Small intestine (tissue), 7 donors: Measurements from ENCODE around the gene CYP2D6. TPM values are rescaled to one million over a fixed set of nuclear protein-coding genes. Genes with fewer than 3 reads are reported as not detected.
"Not testable (repeated sequence)": the region's sequence is repeated elsewhere in the genome, so short reads cannot be mapped to it uniquely, and the experiment has no call there.

ENCODE experiments used
- DNase-seq, 2 donors: peaks; one replicate each; pipeline versions ENCODE4 v3.0.0 to v3.0.0-alpha.2; 2013
- FAIRE-seq: peaks from 2 replicates; lab custom pipeline; 2012; peaks lifted over from hg19 to GRCh38; lab: Jason Lieb, UNC
- H3K27ac ChIP-seq, 3 donors: one replicate each; pipeline ENCODE4 v1.5.1; 2013; ENCODE audit warnings: low read length in 2 of 3, mild to moderate bottlenecking in 2 of 3, control low read depth in 1 of 3, inconsistent platforms in 1 of 3, low read depth in 1 of 3, moderate library complexity in 1 of 3
- H3K27me3 ChIP-seq, 3 donors: one replicate each; pipeline ENCODE4 v1.6.1; 2013; ENCODE audit warnings: low read length in 3 of 3, inconsistent platforms in 1 of 3; ENCODE audit not compliant: control insufficient read depth in 3 of 3, insufficient read depth in 3 of 3
- H3K36me3 ChIP-seq, 3 donors: one replicate each; pipeline ENCODE4 v1.6.1; 2013; ENCODE audit warnings: low read length in 3 of 3, inconsistent platforms in 1 of 3, low read depth in 1 of 3, mild to moderate bottlenecking in 1 of 3, moderate library complexity in 1 of 3; ENCODE audit not compliant: control insufficient read depth in 3 of 3, insufficient read depth in 2 of 3
- H3K4me1 ChIP-seq, 3 donors: one replicate each; pipeline ENCODE4 v1.6.1; 2013; ENCODE audit warnings: low read length in 2 of 3, inconsistent platforms in 1 of 3, low read depth in 1 of 3, mild to moderate bottlenecking in 1 of 3, moderate library complexity in 1 of 3; ENCODE audit not compliant: control insufficient read depth in 3 of 3, insufficient read depth in 2 of 3
- H3K4me3 ChIP-seq, 3 donors: one replicate each; pipeline ENCODE4 v1.5.1; 2013; ENCODE audit warnings: low read length in 3 of 3, control low read depth in 1 of 3, inconsistent platforms in 1 of 3, low read depth in 1 of 3, mild to moderate bottlenecking in 1 of 3, moderate library complexity in 1 of 3
- H3K9me3 ChIP-seq, 2 donors: one replicate each; pipeline ENCODE4 v1.6.1; 2013; ENCODE audit warnings: low read depth in 1 of 2, low read length in 1 of 2; ENCODE audit not compliant: control insufficient read depth in 2 of 2, insufficient read depth in 1 of 2
- WGBS, 3 donors: extraction: QIAGEN DNeasy Blood & Tissue Kit; methylation state at CpG; one replicate each; pipeline ENCODE4 v1.1.7; 2013; 5-methylcytosine and 5-hydroxymethylcytosine counted together
- polyA plus RNA-seq, 4 donors: library from polyadenylated mRNA; stranded (reverse) in 3 of 4; unstranded in 1 of 4; fragments of 200-250 nt in 3 of 4; fragments of 120-200 nt in 1 of 4; gene quantifications; one replicate each; pipeline versions ENCODE4 v1.2.1 to v1.2.3, GENCODE V29; 2013
- donor health status: healthy with polysubstance abuse.
- donor health status: control.
- donor health status: control.
- donor health status: Bipolar disorder and iron deficiency.
- donor health status: healthy.

Gene CYP2D6
- polyA plus RNA-seq, 4 donors: 5.8 to 172 (median 22.4) TPM

DNA sequence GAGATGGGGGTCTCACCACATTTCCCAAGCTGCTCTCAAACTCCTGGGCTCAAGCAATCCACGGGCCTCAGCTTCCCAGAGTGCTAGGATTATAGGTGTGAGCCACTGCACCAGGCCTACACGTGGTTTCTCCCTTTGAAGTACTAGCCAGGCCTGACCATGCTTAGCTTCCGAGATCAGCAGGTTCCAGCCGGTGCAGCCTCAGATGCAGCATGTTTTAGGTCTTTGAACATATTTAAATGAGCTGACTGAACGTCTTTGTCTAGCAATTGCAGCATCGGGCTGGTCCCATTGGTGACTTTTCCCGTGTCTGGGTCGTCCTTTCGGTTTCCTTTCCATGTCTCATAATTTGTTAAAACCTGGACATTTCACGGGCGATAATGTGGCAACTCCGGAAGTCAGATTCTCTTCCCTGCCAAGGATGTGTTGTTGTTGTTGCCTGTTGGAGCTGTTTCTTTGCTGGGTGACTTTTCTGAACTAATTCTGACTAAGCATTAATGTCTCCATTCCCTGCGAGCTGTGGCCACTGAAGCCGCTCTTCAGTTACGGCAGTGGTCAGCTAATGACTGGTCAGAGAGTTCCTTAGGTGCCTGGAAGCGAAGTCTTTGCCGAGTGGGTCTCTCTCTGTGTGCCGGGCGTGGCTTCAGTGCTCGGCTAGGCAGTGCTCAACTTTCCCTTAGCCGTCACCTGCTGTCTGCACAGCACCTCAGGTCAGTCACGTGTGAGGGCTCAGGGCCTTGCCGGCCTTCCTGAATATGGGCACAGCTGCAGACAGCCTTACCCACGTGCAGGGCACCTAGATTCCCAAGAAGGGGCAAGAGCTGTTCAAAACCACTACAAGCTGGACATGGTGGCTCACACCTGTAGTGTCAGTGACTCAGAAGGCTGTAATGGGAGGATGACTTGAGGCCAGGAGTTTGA is 3.8 kb upstream of the CYP2D6 start:
- H3K36me3 ChIP-seq: peaks cover 0 to 24% (median 0%) of the 10 kb centered on the region in 3 donors
- H3K27me3 ChIP-seq: no peaks in the 10 kb centered on the region
- FAIRE-seq (no peak), DNase-seq (no peak)
- 79 to 88% (median 84%) methylated on average over 24 of the region's 24 CpGs for WGBS, 3 donors
- H3K4me1 ChIP-seq: peaks cover 0 to 3% (median 2%) of the 10 kb centered on the region in 3 donors
- H3K4me3 ChIP-seq: no peak overlapping the region
- H3K9me3 ChIP-seq: peaks cover 0 to 5% of the 10 kb centered on the region in 2 donors
- H3K27ac ChIP-seq: no peak overlapping the region

DNA sequence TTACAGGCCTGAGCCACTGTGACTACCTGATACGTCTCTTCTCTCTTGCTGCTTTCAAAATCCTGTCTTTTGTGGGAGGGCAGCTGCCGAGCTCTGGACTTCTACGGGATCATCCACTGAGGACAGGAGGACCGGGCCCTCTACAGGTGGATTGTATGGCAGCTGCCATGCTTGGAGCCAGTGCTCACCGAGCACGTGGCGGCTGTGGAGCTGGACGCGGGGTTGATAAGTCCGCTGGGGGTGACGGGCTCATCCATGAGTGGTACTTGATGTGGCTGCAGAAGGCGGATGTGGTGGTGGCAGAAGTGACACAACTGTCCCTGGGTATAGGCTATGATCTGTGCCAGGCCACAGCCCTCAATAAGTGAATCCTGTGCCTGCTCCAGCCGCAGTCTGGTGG is 1.8 kb upstream of the CYP2D6 start:
- Histone ChIP-seq H3K9me3 (peaks cover 0 to 5% of the 10 kb centered on the region in 2 donors), H3K27ac (no peak overlapping the region), H3K4me1 (peaks cover 0 to 3% (median 2%) of the 10 kb centered on the region in 3 donors), H3K27me3 (no peaks in the 10 kb centered on the region), H3K36me3 (peaks cover 0 to 13% (median 0%) of the 10 kb centered on the region in 3 donors), H3K4me3 (no peak overlapping the region)
- no peak for DNase-seq
- no peak for FAIRE-seq
- WGBS, 3 donors: 78 to 87% (median 83%) methylated on average over 13 of the region's 13 CpGs

DNA sequence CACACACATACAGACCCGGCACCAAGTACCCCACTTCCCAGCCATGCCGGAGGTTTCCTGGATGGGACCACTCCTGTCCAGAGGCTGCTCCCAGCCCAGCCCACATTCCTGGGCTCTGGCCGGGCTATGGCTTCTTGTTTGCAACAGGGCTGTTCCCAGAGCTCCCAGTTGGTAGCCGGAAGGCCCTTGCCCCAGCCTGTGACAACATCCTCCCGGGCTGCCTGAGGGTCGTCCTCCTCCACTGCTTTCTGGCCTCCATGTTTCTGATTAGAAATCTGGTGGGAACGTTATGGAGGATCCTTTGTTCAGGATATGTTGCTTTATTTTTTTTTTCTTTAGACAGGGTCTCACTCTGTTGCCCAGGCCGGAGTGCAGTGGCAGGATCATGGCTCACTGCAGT is 952 bp upstream of the CYP2D6 start:
- Histone ChIP-seq H3K4me3 (no peak overlapping the region), H3K27ac (peak overlapping the region in 2 of 3 donors; percentile 3 to 82), H3K9me3 (peaks cover 0 to 5% of the 10 kb centered on the region in 2 donors), H3K36me3 (peaks cover 0 to 13% (median 3%) of the 10 kb centered on the region in 3 donors), H3K27me3 (no peaks in the 10 kb centered on the region), H3K4me1 (peaks cover 0 to 3% (median 2%) of the 10 kb centered on the region in 3 donors)
- WGBS, 3 donors: 65 to 77% (median 76%) methylated on average over 8 of the region's 8 CpGs
- FAIRE-seq (no peak), DNase-seq (no peak)

- H3K4me1 ChIP-seq, FAIRE-seq, H3K4me3 ChIP-seq, H3K27me3 ChIP-seq, DNase-seq, H3K9me3 ChIP-seq: not testable (repeated sequence)
- peak overlapping the region in 2 of 3 donors; percentile 41 to 94 for H3K27ac ChIP-seq
- peaks cover 0 to 17% (median 3%) of the 10 kb centered on the region in 3 donors for H3K36me3 ChIP-seq
- 0 to 13% (median 13%) methylated on average over 1 of the region's 7 CpGs for WGBS, 3 donors
These were observed 428 bp downstream of the CYP2D6 start for GRCh38 chr22:42130182-42130581.

- peak overlapping the region in 1 of 3 donors; percentile 28 for H3K4me3 ChIP-seq
- WGBS, 3 donors: 50 to 73% (median 57%) methylated on average over 47 to 65 of the region's 65 CpGs
These were observed 1.6 kb downstream of the CYP2D6 start for GRCh38 chr22:42128776-42129694.

DNA sequence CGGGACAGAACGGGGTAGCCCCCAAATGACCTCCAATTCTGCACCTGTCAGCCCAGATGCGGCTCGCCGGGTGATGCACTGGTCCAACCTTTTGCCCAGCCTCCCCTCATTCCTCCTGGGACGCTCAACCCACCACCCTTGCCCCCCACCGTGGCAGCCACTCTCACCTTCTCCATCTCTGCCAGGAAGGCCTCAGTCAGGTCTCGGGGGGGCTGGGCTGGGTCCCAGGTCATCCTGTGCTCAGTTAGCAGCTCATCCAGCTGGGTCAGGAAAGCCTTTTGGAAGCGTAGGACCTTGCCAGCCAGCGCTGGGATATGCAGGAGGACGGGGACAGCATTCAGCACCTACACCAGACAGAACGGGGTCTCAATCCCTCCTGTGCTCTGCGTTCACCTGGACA is 2.6 kb downstream of the CYP2D6 start:
- H3K4me1 ChIP-seq, H3K36me3 ChIP-seq, H3K4me3 ChIP-seq, H3K27ac ChIP-seq, DNase-seq, H3K27me3 ChIP-seq, FAIRE-seq, H3K9me3 ChIP-seq: not testable (repeated sequence)
- 86 to 88% (median 88%) methylated on average over 10 to 13 of the region's 13 CpGs for WGBS, 3 donors

More at GRCh38 chr22:42128776-42129694, 1.6 kb downstream of the CYP2D6 start:
- not testable (repeated sequence) for H3K36me3 ChIP-seq, H3K9me3 ChIP-seq, FAIRE-seq, H3K27ac ChIP-seq, H3K27me3 ChIP-seq, H3K4me1 ChIP-seq
- peak; percentile 22 to 78 for DNase-seq

- H3K4me1 ChIP-seq: peaks cover 0 to 3% (median 2%) of the 10 kb centered on the region in 3 donors
- no peaks in the 10 kb centered on the region for H3K27me3 ChIP-seq
- FAIRE-seq (no peak), DNase-seq (no peak)
- peaks cover 0 to 2% of the 10 kb centered on the region in 2 donors for H3K9me3 ChIP-seq
- H3K27ac ChIP-seq: no peak overlapping the region
- 85 to 94% (median 88%) methylated on average over 16 of the region's 16 CpGs for WGBS, 3 donors
- H3K36me3 ChIP-seq: peaks cover 0 to 7% (median 3%) of the 10 kb centered on the region in 3 donors
- no peak overlapping the region for H3K4me3 ChIP-seq
These were observed 3.0 kb downstream of the CYP2D6 start for GRCh38 chr22:42127606-42128005.

- not testable (repeated sequence) for DNase-seq, H3K4me3 ChIP-seq, H3K27ac ChIP-seq, FAIRE-seq, H3K4me1 ChIP-seq, H3K36me3 ChIP-seq, H3K27me3 ChIP-seq, H3K9me3 ChIP-seq
- WGBS, 3 donors: no CpG with 5 or more reads among the region's 4 CpGs
These were observed 7.1 kb downstream of the CYP2D6 start for GRCh38 chr22:42123529-42123928.
